GM19099 (cell line): ENCODE data around the gene UNC45B.
"Not testable (repeated sequence)": the region's sequence is repeated elsewhere in the genome, so short reads cannot be mapped to it uniquely, and the experiment has no call there.

ENCODE experiments used
- POLR2A ChIP-seq: IDR thresholded peaks from 3 replicates; pipeline ENCODE4 v1.6.1; 2011; ENCODE audit warnings: low read depth; ENCODE audit not compliant: insufficient read length; ENCODE audit errors: extremely low read depth

The UNC45B gene

DNA sequence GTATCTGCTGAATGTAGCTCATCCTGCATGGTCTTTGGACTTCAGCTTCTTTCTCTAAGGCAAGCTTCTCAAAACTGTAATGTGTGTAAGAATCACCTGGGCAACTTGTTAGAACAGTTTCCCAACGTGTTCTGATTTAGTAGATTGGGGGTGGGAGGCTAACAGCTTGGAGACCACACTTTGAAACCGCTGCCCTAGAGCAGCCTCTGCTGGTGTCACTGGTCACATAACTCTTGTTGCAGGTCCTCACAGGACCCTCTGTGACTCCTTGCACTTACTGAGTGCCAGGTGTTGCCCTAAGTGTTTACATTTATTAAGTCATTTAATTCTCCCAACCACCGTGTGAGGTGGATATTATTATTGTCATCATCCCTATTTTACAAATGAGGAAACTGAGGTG lies 36.7 kb downstream of the UNC45B start:
- TF ChIP-seq POLR2A: no peak

DNA sequence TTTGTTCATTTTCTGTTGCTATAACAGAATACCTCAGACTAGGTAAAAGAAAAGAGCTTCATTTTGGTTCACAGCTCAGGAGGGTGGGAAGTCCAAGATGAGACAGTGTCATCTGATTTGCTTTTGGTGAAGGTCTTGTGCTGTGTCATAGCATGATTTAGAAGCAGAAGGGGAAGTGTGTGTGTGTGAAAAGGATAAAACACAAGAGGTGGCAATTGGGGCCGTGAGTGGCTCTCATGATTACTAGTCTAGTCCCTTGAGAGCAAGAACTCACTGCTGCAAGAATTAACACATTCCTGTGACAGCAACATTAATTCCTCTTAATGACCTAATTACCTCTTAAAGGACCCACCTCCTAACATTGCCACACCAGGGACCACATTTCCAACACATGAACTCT lies 38.2 kb downstream of the UNC45B start:
- no peak for TF ChIP-seq POLR2A

DNA sequence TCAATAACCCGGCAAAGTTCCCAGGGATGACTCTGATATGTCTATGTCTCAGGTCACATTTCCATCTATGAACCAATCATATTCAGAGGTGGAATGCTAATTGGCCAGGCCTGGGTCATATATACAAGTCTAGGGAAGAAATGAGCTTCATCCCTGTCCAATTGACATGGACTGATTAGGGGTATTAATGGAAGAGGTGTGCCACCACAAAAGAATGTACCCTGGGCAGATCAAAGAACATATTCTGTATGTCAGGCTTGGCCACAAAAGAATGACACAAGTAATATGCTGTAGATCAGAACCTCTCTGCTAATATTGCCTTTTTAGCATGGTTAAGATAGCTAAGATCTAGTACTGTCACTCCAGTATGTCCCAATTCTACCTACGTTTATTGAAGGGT lies 39.9 kb downstream of the UNC45B start:
- no peak for TF ChIP-seq POLR2A

DNA sequence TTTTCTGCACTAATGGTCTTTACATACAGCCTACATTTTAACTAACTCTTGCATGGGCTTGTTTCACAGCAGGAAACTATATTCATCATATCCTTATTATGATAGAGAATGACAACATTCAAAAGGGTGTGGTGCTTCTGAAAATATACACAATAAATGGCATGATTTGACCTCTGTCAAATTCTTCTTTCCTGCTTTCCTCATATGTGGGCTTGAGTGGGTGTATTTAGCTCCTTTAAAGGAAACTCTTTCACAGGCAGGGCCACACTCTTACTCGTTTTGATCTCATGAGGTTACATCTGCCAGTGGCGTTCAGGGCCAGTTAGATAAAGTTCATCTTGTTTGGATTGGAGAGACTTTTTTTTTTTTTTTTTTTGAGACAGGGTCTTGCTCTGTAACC lies 40.5 kb downstream of the UNC45B start:
- TF ChIP-seq POLR2A: no peak

DNA sequence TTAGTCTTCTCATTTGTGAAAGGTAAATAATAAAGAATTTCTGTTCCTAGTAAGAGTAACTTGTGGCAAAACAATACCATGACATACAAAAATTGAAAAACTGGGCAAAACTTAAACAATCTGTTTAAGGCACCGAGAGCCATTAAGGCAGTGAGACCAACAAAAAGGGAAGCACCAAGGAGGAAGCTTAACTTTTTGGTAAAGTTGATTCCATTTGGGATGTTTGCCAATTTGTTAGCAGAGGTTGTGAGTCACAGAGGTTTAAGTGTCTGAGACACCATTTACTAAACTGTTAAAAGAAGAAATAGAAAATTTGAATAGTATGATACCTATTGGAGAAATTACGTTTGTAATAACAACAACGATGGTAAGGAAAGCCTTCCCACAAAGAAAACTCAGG lies 41.7 kb downstream of the UNC45B start:
- no peak for TF ChIP-seq POLR2A

DNA sequence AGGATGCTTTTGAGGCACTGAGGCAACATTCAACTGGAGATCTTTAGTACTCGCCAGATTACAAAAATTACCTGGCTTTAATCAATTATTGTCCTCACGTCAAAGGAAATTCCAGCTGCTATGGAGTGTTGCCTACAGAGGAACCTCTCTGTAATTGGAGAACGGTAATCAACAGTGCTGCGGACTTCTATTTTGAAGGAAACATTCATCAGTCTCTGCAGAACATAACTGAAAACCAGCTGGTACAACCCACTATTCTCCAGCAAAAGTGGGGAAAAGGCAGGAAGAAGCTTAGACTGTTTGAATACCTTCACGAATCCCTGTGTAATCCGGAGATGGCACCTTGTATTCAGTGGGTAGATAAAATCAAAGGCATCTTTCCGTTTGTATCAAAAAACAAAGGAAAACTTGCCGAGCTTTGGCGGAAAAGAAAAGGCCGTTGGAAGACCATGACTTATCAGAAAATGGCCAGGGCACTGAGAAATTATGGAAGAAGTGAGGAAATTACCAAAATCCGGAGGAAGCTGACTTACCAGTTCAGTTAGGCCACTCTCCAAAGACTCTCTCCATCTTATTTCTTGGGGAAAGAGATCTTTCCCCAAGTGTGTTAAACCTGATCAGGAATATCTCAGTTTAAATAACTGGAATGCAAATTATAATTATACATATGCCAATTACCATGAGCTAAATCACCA lies 43.5 kb downstream of the UNC45B start:
- TF ChIP-seq POLR2A: no peak

GRCh38 chr17:35192708-35193107 lies 45.1 kb downstream of the UNC45B start:
- no peak for TF ChIP-seq POLR2A

- TF ChIP-seq POLR2A: not testable (repeated sequence)
These were observed 46.4 kb downstream of the UNC45B start, which contains the start of gene SLC35G3 for GRCh38 chr17:35194001-35194400. TSS of gene SLC35G3 (minus strand) at chr17:35194393. CDS start at chr17:35194307, 86 bp downstream.

- no peak for TF ChIP-seq POLR2A
These were observed 63.1 kb downstream of the UNC45B start for GRCh38 chr17:35210741-35211140.

- no peak for TF ChIP-seq POLR2A
These were observed 65.1 kb downstream of the UNC45B start for GRCh38 chr17:35212668-35213067.

DNA sequence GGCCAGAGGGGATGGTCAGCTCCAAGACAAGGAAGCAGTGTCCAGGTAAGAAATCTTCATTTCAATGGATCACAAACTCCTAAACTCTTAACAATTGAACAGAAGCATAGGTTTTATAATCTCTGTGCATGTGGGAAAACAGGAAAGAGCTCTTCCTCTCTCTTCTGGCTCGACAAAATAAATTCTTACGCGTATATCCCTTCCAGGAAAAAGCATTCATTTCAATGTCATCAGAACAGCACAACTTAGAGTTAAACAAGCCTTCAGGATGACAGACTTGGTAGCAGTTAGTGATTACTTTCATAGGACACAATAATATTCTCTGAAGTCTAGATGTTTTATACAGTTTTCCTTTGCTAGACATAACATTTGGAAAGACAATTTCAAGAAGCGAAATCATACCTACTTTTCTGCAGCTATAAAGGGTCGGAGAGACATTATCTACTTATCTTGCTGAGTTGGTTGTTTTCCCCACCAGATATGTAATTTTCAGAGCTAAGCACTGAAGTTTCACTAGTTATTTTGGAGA lies 65.9 kb downstream of the UNC45B start:
- no peak for TF ChIP-seq POLR2A

- no peak for TF ChIP-seq POLR2A
These were observed 66.6 kb downstream of the UNC45B start for GRCh38 chr17:35214192-35214591.

DNA sequence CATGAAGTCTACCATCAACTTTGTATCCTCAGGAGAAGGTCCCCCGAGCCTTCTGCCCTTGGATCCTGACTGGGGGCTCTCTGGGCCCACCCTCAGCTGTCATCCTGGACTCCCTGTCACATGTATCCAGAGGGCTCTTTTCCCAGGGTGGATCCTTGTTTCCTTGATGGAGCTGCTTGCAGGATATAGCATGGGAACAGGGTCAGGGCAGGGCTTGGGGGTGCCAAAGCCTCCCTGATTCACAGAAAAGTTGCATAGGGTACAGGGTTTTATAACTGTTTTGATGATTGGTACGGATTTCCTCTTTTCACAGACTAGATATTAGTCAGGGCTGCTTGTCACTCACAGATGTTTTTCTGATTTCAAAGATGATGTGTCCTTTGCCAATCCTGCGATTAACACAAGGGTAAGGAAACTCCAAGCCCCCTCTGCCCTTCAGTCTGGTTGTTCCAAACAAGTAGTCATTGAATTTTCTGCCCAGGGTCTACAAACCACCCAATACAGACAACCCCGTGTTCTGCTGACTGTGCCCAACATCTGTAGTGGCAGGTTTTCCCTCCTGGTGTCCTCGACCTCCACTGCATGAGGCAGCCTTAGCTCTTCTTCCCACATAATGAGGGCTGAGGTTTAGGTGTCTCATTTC lies 67.1 kb downstream of the UNC45B start:
- no peak for TF ChIP-seq POLR2A

DNA sequence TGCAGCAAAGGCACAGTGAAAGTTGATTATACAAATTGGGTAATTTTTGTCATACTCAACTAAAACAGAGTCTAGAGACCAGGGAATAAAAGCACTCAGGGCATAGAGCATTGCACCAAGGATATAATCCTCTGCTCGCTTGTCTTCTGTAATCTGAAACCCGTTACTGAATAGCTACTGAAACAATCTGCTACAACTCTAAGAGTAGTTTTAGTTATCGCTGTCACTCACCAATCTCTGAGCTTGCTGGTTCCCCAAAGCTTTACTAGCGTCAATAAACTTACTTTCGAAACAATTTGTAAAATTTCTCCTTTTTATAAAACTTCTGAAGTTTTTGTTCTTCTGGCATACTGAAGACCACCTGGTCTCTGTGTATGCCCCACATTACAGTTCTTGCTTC lies 69.5 kb downstream of the UNC45B start:
- TF ChIP-seq POLR2A: no peak

DNA sequence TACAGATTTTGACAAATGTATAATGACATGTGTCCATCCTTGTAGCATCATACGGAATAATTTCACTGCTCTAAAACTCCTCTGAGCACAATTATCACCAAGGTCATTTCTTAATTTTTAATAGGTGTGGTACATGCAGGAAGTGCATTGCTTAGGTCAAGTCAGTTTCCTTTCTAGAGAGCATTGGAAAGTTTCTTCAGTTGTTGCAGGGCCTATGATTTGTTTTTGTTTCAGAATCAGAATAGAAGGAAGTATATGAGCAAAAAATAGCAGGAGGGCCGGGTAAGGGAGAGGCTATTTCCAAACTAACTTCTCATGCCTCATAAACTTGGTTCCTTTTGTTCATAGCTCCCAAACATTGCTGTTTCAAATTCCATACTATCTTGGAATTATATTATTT lies 71.3 kb downstream of the UNC45B start:
- TF ChIP-seq POLR2A: no peak

- no peak for TF ChIP-seq POLR2A
These were observed 74.8 kb downstream of the UNC45B start for GRCh38 chr17:35222452-35222851.

DNA sequence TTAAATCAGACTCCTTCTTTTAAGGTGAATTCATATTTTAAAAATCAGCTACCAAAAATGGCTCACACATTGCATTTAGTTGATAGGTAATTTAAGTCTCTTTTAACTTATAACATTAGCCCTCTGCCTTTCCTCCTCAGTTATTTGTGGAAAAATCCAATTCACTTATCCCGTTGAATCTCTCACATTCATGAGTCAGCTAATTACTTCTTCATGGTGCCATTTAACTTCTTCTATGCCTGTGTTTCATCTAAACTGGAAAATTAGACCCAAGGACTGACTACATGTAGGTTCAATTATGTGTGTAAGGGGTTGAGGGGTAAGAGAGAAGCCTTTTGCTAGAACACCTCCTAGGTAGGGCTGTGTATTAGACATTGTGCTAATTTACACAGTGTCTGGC lies 76.8 kb downstream of the UNC45B start:
- no peak for TF ChIP-seq POLR2A

DNA sequence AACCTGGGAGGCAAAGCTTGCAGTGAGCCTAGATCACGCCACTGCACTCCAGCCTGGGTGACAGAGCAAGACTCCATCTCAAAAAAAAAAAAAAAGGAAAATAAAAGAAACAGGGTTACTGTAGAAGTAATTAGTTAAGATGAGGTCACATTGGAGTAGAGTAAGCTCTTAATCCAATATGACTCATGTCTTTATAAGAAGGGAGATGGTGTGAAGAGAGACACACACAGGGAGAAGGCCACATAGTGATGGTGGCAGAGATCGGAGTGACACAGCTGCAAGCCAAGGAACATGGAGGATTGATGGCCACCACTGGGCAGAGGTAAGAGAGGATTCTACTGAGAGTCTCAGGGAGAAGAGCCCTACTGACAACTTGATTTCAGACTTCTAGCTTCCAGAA lies 79.9 kb downstream of the UNC45B start:
- no peak for TF ChIP-seq POLR2A
